ENCODE results near the gene MORC2.

- TF ChIP-seq, protein P1, sequence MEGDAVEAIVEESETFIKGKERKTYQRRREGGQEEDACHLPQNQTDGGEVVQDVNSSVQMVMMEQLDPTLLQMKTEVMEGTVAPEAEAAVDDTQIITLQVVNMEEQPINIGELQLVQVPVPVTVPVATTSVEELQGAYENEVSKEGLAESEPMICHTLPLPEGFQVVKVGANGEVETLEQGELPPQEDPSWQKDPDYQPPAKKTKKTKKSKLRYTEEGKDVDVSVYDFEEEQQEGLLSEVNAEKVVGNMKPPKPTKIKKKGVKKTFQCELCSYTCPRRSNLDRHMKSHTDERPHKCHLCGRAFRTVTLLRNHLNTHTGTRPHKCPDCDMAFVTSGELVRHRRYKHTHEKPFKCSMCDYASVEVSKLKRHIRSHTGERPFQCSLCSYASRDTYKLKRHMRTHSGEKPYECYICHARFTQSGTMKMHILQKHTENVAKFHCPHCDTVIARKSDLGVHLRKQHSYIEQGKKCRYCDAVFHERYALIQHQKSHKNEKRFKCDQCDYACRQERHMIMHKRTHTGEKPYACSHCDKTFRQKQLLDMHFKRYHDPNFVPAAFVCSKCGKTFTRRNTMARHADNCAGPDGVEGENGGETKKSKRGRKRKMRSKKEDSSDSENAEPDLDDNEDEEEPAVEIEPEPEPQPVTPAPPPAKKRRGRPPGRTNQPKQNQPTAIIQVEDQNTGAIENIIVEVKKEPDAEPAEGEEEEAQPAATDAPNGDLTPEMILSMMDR (IDR thresholded peaks at IDR 0.05 in 8 of 11, conservative IDR thresholded peaks at IDR 0.05 in 3 of 11), result no peak
- no peak for TF ChIP-seq POLR2A (IDR thresholded peaks at IDR 0.05)
Observed at GRCh38 chr22:30910358-30910757, 58.2 kb downstream of the MORC2 start.
